ENCODE data around the gene SMURF2. TPM values are rescaled to one million over a fixed set of nuclear protein-coding genes. Genes with fewer than 3 reads are reported as not detected.

The SMURF2 gene
- total and polyA plus RNA-seq, 2 donors from 2014 or later, result 7.2 to 27.9 TPM

- Histone ChIP-seq H3K9me3 (ENCODE audit: control insufficient read depth in 2 of 3, insufficient read depth in 1 of 3, low read length in 3 of 3) (no peaks in the 10 kb centered on the region), H3K36me3 (ENCODE audit: control insufficient read depth in 2 of 3, insufficient read depth in 3 of 3, low read length in 3 of 3) (no peaks in the 10 kb centered on the region), H3K27ac (ENCODE audit: low read depth in 2 of 2, low read length in 2 of 2) (no peak overlapping the region), H3K27me3 (ENCODE audit: control insufficient read depth, insufficient read depth, low read length) (no peaks in the 10 kb centered on the region), H3K9ac (ENCODE audit: low read length in 3 of 3) (no peak overlapping the region), H3K4me1 (ENCODE audit: control insufficient read depth in 2 of 3, insufficient read depth in 2 of 3, low read depth in 1 of 3, low read length in 3 of 3) (peaks cover 0 to 29% (median 10%) of the 10 kb centered on the region in 3 donors), H3K4me3 (ENCODE audit: low read length in 3 of 3) (no peak overlapping the region)
- DNase-seq (no peak), FAIRE-seq (no peak)
- intact Hi-C loops (cut with DNase I), result no loop called here
- TF ChIP-seq CTCF (IDR thresholded peaks at IDR 0.05; ENCODE audit: borderline replicate concordance, extremely low read depth, insufficient read depth), result no peak
Observed at GRCh38 chr17:64626827-64627226, 35.3 kb downstream of the SMURF2 start.

GRCh38 chr17:64625541-64625940 is 36.6 kb downstream of the SMURF2 start:
- Histone ChIP-seq H3K27ac (ENCODE audit: low read depth in 2 of 2, low read length in 2 of 2) (no peak overlapping the region), H3K9ac (ENCODE audit: low read length in 3 of 3) (no peak overlapping the region), H3K9me3 (ENCODE audit: control insufficient read depth in 2 of 3, insufficient read depth in 1 of 3, low read length in 3 of 3) (no peaks in the 10 kb centered on the region), H3K4me3 (ENCODE audit: low read length in 3 of 3) (no peak overlapping the region), H3K27me3 (ENCODE audit: control insufficient read depth, insufficient read depth, low read length) (no peaks in the 10 kb centered on the region), H3K36me3 (ENCODE audit: control insufficient read depth in 2 of 3, insufficient read depth in 3 of 3, low read length in 3 of 3) (no peaks in the 10 kb centered on the region), H3K4me1 (ENCODE audit: control insufficient read depth in 2 of 3, insufficient read depth in 2 of 3, low read depth in 1 of 3, low read length in 3 of 3) (peaks cover 0 to 24% (median 7%) of the 10 kb centered on the region in 3 donors)
- TF ChIP-seq CTCF (IDR thresholded peaks at IDR 0.05; ENCODE audit: borderline replicate concordance, extremely low read depth, insufficient read depth), result no peak
- FAIRE-seq, result no peak
- intact Hi-C loops (cut with DNase I), result no loop called here
- no peak for DNase-seq

GRCh38 chr17:64622931-64623654 is 39.0 kb downstream of the SMURF2 start:
- Histone ChIP-seq H3K9me3 (ENCODE audit: control insufficient read depth in 2 of 3, insufficient read depth in 1 of 3, low read length in 3 of 3) (no peaks in the 10 kb centered on the region), H3K4me3 (ENCODE audit: low read length in 3 of 3) (no peak overlapping the region), H3K4me1 (ENCODE audit: control insufficient read depth in 2 of 3, insufficient read depth in 2 of 3, low read depth in 1 of 3, low read length in 3 of 3) (peaks cover 0 to 24% (median 7%) of the 10 kb centered on the region in 3 donors), H3K27ac (ENCODE audit: low read depth in 2 of 2, low read length in 2 of 2) (no peak overlapping the region), H3K27me3 (ENCODE audit: control insufficient read depth, insufficient read depth, low read length) (no peaks in the 10 kb centered on the region), H3K9ac (ENCODE audit: low read length in 3 of 3) (no peak overlapping the region), H3K36me3 (ENCODE audit: control insufficient read depth in 2 of 3, insufficient read depth in 3 of 3, low read length in 3 of 3) (no peaks in the 10 kb centered on the region)
- DNase-seq, result no peak
- intact Hi-C loops (cut with DNase I), result no loop called here
- FAIRE-seq, result no peak
- no peak for TF ChIP-seq CTCF (IDR thresholded peaks at IDR 0.05; ENCODE audit: borderline replicate concordance, extremely low read depth, insufficient read depth)
